ENCODE results near the gene SH3TC1.

Gene SH3TC1

DNA sequence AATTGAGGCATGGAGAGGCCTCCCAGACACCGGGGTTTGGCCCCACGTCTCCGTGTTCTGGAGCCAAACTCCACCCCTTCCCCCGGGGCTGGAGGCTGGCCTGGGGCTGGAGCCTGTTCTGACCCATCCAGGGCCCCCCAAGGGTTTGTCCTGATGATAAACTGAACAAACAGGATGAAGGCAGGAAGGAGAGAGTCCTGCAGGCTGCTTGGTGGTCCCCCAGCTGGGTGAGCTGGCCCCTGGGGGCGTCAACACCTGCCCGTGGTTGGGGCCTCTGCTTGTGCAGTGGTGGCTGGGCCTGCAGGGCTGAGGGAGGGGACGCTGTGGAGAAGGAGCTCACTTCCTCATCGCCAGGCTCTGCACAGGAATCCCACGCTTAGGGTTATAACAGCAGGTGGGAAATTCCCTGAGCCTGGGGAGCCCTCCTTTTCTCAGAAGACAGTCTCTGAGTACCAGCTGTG, 2.3 kb downstream of the SH3TC1 start:
- peak; percentile 58 to 66 for DNase-seq

GRCh38 chr4:8202108-8203051, 3.3 kb downstream of the SH3TC1 start:
- DNase-seq = no peak

GRCh38 chr4:8203052-8203401, 3.9 kb downstream of the SH3TC1 start:
- DNase-seq = no peak

DNA sequence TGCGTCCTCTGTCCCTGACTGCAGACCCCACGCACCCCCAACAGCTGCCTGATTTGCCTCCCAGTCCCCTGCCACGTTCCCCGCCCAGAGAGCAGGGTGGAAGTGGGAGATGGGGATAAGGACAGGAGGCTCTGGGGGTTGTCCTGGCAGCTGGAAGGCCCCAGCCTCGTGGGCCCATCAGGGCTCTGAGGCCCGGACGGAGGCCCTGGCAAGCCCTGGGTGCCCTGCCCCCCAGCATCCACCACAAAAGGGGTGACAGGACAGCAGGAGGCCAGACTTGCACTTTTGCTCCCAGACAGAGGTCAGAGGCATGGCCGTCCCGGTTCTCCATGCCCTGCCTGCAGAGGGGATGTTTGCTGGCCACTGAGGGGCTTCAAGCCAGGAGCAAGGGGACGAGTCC, 4.7 kb downstream of the SH3TC1 start:
- no peak for DNase-seq

GRCh38 chr4:8204576-8205227, 5.6 kb downstream of the SH3TC1 start:
- DNase-seq = no peak

DNA sequence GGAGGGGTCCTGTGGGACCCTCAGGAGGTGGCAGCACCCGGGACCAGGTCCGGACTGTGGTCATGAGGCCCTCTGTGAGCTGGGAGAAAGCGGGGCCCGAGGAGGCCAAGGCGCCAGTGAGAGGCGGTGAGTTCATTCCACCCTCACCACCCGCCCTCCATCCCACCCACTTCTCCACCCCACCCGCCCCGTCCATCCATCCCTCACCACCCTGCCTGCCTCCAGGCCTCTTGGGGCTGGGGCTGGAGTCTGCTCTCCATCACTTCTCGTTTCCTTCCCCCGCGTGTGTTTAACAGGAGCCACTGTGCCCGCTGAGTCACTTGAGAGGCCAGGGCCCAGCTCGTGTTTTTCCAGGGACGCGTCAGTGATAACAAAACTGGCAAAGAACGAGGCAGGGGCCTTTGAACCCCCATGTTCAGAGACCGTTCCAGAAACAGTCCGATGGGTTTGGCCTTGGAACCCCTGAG, 6.2 kb downstream of the SH3TC1 start:
- DNase-seq = no peak

GRCh38 chr4:8205749-8206611, 6.9 kb downstream of the SH3TC1 start:
- DNase-seq = no peak

DNA sequence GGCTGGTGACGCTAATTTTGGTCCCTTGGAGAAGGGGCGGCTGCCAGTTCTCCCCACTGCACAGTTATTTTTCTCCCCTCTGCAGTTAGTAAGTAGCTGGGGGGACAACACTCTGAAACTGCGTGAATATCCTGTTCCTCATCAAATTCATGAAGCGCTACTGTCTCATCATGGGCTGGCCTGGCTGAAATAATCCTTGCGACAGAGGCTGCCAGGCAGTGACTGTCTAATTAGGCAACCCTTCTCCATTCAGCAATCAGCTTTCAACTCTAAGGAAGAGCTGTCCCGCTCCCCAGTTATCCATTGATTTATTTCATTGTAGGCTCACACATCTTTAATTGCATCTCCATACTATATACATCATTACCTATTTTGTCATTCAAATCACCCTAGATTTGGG, 8.2 kb downstream of the SH3TC1 start:
- no peak for DNase-seq

DNA sequence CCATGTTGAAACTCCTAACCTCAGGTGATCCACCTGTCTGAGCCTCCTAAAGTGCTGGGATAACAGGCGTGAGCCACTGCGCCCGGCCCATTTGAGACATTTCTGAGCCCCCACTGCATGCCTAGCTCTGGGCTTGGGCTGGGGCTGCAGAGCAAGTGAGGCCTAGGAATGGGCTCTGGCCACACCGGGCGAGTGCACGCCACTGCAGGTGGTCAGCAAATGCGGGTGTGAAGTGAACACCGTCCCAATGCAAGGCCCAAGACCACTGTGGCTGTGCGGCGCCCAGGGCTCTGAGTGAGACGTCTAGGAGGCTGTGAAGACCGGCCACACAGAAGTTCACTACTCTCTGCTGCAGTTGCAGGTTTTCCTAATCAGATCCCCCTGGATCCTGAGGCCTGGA, 9.5 kb downstream of the SH3TC1 start:
- DNase-seq = no peak

DNA sequence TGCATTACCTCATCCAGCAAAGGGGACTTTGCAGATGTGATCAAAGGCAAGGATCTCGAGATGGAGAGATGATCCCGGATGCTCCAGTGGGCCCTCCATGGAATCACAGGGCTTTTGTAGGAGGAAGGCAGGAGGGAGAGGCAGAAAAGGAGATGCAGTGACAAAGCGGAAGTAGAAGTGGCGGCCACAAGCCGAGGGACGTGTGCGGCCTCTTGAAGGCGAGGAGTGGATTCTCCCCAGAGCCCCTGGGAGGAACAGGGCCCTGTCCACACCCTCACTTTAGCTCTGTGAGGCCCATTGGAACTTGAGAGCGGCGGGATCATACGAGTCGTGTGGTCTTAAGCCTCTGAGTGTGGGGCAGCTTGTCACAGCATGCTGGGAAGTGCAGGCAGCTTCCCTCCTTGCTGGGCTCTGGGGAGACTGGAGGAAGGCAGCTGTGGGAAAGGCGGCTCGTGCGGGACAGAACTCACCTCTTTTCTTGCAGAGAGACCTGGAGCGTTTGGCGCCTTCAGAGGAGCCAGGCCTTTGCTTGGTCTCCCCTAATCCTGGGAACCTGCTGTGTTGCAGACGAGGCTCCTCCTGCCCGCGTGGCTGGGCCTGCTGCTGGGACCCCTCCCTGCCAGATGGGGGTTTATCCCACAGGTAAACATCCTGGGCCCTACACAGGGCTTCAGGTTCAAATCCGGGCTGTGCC, 10.2 kb downstream of the SH3TC1 start:
- no peak for DNase-seq

DNA sequence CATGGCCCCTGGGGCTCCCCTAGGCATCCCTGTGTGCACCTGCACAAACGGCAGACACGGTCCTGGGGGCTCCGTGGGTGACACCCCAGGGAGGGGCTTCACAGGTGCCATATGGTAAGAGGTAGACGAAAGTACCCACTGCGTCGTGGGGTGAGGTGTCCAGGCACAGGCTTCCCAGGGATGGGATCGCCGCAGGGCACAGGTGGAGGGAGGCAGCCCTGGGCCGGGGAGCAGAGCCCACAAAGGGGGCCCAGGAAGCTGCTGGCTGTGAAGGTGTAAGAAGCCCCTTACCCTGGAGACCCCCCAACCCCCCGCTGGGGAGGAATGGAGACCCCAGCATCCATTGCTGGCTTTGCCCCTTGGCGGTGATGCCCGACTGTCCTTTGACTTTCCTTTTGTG, 10.9 kb downstream of the SH3TC1 start:
- DNase-seq = no peak

DNA sequence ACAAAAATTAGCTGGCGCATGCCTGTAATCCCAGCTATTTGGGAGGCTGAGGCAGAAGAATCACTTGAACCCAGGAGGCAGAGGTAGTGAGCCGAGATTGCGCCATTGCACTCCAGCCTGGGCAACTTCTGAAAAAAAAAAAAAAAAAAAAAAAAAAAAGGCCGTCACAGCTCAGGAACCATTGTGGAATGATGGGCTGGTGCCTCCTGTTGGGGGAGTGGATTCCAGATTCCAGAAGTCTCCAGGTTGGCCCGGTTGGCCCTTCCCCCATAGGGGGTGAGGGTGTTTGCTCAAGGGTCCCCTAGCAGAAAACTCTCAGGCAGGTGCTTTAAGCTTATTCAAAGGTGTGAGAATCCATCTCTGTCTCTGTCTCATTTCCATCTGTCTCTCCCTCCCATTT, 11.5 kb downstream of the SH3TC1 start:
- no peak for DNase-seq

- DNase-seq = no peak
Measured at GRCh38 chr4:8211251-8211650, 12.2 kb downstream of the SH3TC1 start.

DNA sequence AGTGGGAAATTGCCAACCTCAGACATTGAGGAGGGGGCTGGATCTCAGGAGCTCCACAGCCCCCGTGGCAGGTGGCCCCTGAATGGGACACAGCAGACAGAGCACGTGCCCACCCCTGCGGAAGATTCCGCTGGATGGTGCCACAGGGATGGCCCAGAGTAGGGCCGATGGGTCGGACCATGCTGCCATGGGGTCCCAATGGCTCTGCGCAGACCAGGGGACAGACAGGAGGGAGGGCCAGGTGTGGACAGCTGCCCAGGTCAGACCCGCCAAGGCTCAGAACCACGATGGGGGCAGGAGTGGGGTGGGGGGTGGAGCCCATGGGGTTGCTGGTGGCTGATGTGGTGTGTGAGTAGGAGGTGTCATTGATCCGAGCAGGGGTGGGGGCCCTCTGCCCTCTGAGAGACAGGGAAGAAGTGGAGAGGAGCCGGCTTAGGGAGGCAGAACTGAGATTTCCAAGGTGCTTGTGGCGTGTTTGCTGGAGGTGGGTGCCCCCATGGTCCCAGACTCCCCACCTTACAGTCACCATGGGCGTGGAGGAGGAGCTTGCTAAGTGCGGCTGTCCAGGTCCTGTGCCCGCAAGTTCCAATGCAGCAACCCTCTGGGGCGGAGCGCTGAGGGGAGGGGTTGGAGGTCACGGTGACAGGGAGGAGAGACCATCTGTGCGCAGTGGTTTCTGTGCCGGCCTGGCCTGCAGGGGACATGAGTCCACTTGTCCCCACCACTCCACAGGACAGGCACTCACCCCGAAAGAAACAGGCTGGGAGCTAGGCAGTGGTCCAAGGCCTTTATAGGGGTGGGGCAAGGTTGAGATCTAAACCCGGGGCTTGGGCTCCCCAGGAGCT, 12.9 kb downstream of the SH3TC1 start:
- DNase-seq = no peak

GRCh38 chr4:8212622-8213021, 13.5 kb downstream of the SH3TC1 start:
- no peak for DNase-seq

- DNase-seq = no peak
Measured at GRCh38 chr4:8213121-8213520, 14.0 kb downstream of the SH3TC1 start.

GRCh38 chr4:8214136-8214535, 15.0 kb downstream of the SH3TC1 start:
- DNase-seq = no peak

- no peak for DNase-seq
Measured at GRCh38 chr4:8215001-8215427, 15.9 kb downstream of the SH3TC1 start.

- no peak for DNase-seq
Measured at GRCh38 chr4:8215641-8216442, 16.8 kb downstream of the SH3TC1 start.

- no peak for DNase-seq
Measured at GRCh38 chr4:8216443-8217245, 17.6 kb downstream of the SH3TC1 start.

Measured in activated CD4-positive, alpha-beta T cell treated with anti-CD3 and anti-CD28 coated beads, Interleukin-2, amount 50 U/mL, for 48 hours (primary cell).